Stimulated activated CD4-positive, alpha-beta T cell treated with anti-CD3 and anti-CD28 coated beads, Interleukin-1b, Interleukin-23, amount 100 ng/mL, for 1 hour (primary cell): Measurements from ENCODE around the gene RPL13A.
"Not testable (repeated sequence)": the region's sequence is repeated elsewhere in the genome, so short reads cannot be mapped to it uniquely, and the experiment has no call there.

Source experiments
- DNase-seq, 2 donors: peaks; one replicate each; pipeline ENCODE4 v3.0.0-alpha.2; 2020; ENCODE audit warnings: low read depth in 2 of 2

Gene RPL13A

DNA sequence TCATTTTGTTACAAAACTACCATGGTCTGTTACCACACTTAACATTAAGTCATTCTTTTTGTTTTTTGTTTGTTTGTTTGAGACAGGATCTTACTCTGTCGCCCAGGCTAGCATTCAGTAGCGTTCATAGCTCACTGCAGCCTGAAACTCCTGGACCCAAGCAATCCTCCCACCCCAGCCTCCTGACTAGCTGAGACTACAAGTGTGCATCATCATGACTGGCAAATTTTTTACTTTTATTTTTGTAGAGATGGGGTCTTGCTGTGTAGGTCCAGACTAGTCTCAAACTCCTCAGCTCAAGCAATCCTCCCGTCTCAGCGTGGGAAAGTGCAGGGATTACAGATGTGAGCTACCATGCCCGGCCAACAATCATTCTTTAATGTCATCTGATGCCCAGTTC is 31.1 kb upstream of the RPL13A start:
- DNase-seq = no peak

DNA sequence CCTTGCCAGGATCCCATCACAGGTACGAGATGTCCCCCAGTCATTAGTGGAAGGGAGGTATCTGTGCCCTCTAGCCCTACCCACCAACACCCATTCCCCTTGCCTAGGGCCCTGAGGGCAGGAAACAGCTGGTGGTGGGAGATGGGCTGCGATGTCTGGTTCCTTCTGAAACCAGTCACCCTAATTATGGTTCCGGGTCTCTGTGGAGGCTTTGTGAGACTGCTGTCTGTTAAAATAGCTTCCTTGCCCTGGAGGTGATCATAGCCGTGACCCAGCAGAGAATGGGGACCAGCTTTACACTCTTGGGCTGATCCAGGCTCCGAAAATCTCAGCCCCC is 28.9 kb upstream of the RPL13A start:
- DNase-seq = no peak

DNA sequence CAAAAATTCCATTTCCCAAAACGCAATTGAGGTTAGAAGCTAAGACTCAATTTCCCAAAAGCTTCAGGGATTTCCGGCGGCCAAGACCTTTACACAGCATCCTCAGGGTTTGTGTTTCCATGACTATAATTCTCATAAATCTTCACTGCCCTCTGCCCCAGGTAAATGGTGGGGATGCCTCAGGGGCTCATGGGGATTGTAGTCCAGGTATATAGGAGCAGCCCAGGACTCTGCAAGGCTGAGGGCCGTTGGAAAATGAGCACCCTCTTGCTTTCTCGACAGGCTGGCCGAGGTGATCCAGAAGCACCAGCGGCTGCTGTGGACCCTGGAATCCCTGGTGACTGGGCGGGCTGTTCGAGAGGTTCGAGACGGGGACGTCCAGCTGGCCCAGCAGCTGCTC is 28.0 kb upstream of the RPL13A start:
- DNase-seq = no peak

DNA sequence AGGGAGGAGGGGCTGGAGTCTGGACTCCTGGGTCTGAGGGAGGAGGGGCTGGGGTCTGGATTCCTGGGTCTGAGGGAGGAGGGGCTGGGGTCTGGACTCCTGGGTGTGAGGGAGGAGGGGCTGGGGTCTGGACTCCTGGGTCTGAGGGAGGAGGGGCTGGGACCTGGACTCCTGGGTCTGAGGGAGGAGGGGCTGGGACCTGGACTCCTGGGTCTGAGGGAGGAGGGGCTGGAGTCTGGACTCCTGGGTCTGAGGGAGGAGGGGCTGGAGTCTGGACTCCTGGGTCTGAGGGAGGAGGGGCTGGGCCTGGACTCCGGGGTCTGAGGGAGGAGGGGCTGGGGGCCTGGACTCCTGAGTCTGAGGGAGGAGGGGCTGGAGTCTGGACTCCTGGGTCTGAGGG is 26.3 kb upstream of the RPL13A start:
- not testable (repeated sequence) for DNase-seq

DNA sequence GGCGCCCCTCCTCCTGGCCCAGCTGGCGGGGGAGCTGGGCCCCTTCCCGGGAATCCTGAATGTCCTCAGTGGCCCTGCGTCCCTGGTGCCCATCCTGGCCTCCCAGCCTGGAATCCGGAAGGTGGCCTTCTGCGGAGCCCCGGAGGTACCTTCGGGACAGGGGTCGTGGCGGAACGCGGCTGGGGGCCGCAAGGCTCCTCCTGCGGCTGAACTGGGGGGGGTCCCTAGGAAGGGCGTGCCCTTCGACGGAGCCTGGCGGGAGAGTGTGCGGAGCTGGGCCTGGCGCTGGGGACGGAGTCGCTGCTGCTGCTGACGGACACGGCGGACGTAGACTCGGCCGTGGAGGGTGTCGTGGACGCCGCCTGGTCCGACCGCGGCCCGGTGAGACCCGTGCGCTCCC is 25.8 kb upstream of the RPL13A start:
- DNase-seq = no peak

DNA sequence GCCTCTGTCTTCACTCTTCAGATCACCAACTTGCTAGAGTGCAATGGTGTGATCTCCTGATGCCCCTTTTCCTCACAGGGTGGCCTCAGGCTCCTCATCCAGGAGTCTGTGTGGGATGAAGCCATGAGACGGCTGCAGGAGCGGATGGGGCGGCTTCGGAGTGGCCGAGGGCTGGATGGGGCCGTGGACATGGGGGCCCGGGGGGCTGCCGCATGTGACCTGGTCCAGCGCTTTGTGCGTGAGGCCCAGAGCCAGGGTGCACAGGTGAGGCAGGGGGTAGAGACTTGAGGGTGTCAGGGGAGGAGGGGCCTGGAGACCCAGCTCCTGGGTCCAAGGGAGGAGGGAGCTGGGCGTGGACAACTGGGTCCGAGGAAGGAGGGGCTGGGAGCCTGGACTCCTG is 24.9 kb upstream of the RPL13A start:
- no peak for DNase-seq

DNA sequence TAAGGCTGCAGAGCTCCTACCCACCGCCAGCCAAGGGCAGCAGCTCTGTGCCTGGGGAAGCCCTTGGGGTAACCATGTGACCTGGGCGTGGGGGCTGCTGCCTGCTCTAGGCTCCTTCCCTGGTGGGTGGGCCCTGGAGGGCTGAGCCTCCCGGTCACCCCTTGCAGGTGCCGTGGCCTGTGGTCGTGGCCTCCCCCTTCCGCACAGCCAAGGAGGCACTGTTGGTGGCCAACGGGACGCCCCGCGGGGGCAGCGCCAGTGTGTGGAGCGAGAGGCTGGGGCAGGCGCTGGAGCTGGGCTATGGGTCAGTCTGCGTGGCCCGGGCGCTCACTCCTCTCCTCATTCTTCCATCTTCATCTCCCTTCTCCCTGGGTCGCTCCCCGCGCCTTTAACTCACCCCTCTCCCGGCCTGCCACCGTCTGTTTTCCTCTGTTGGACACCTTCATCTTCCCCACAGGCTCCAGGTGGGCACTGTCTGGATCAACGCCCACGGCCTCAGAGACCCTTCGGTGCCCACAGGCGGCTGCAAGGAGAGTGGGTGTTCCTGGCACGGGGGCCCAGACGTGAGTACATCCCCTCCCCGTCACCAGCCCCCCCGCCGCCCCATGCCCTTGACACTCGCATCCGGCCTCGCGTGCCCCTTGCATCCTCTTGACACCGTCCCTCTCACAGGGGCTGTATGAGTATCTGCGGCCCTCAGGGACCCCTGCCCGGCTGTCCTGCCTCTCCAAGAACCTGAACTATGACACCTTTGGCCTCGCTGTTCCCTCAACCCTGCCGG is 23.3 kb upstream of the RPL13A start:
- no peak for DNase-seq

DNA sequence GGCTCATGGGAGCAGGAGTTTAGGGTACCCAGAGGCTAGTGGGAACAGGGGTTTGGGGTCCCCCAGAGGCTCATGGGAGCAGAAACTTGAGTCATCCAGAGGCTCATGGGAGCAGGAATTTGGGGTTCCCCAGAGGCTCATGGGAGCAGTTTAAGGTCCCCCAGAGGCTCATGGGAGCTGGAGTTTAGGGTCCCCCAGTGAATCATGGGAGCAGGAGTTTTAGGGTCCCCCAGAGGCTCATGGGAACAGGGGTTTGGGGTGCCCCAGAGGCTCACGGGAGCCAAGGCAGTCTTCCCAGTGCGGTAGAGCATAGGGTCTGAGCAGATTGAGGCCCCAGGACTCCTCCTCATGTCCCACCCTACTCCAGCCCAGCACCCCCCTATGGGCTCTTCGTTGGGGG is 22.0 kb upstream of the RPL13A start:
- no peak for DNase-seq

DNA sequence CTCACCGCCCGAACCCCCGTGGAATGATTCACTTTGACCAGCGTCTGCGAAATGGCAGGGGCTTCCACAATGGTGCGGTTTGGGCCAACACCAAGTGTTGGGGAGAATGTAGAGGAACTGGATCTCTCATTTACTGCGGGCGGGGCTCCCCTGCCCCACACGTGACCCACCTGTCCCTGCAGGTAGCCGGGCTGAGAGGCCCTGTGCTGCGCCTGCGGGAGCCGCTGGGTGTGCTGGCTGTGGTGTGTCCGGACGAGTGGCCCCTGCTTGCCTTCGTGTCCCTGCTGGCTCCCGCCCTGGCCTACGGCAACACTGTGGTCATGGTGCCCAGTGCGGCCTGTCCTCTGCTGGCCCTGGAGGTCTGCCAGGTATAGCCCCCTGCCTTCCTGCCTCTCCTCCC is 19.2 kb upstream of the RPL13A start:
- no peak for DNase-seq

DNA sequence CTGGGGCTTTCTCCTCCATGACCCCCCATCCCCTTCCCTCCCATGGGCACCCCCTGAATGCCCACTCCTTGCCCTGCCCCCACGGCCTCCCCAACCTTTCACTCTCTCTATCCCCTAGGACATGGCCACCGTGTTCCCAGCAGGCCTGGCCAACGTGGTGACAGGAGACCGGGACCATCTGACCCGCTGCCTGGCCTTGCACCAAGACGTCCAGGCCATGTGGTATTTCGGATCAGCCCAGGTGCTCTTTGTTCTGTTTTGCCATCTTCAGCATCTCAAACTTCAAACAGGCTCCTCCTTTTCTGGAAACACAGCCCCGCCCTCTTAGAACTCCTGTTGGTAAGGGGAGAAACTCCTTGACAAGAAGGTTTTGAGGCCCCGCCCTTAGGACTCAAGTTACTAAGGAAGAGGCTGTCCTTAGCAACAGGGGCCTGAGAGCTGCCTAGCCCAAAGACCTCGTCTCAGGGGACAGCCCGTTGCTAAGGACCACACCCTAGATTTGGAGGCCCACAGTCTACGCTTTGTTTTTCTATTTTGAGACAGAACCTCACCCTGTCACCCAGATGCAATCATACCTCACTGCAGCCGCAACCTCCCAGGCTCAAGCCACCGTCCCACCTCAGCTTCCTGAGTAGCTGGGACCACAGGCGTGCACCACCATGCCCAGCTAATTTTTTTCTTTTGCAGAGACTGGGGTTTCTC is 18.5 kb upstream of the RPL13A start:
- DNase-seq = peak in 1 of 2 donors; percentile 83

DNA sequence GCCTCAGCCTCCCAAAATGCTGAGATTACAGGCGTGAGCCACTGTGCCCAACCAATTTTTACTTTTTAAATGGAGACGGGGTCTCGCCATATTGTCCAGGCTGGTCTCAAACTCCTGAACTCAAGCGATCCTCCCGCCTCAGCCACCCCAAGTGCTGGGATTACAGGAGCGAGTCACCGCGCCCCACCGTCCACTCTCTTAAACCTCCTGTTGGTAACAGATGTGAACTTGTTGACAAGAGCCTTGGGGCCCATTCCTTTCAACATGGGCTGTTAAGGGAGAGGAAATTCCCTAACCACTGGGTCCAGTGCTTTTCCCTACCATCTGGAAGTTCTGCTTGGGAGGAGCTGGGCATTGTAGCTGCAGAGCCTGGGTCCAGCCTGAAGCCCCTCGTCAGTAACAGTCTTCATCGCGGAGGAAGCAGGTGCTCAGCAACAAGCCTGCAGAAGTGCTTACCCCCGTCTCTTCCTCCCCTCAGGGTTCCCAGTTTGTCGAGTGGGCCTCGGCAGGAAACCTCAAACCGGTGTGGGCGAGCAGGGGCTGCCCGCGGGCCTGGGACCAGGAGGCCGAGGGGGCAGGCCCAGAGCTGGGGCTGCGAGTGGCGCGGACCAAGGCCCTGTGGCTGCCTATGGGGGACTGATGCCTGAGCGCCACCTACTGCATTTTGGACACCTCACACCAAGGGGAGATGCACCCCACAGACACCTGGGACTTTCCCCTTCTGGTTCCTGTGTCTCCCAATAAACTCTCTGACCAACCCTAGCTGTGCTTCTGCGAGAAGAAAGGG is 17.4 kb upstream of the RPL13A start:
- peak in 1 of 2 donors; percentile 42 for DNase-seq

DNA sequence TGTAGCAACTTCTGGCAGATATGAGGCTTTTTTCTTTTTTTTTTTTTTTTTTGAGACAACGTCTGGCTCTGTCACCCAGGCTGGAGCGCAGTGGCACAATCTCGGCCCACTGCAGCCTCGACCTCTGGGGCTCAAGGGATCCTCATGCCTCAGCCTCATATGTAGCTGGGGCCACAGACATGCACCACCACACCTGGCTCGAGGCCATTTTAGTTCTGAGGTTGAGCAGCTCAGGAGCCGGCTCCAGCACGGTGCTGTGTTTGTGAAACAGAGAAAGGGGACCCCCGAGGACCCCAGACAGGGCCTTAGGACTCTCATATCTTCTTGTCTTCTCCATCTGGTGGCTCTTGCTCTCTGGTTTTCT is 16.8 kb upstream of the RPL13A start:
- no peak for DNase-seq

DNA sequence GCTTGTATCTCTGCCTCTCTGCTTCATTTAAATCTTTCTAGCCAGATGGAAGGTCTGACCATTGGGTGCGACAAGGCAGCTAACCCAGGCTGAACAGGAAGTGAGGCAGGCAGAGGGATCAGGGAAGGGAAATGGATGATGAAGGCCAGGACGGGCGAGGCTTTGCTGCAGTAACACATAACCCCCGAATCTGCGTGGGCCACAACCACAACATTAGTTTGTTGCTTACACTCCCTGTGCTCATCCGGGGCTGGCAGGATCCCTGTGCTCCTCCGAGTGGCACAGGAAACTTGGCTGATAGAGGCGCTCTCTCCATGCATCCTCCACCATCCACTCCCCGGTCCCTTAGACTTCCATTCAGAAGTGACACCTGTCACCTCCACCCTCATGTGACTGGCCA is 14.5 kb upstream of the RPL13A start:
- no peak for DNase-seq

DNA sequence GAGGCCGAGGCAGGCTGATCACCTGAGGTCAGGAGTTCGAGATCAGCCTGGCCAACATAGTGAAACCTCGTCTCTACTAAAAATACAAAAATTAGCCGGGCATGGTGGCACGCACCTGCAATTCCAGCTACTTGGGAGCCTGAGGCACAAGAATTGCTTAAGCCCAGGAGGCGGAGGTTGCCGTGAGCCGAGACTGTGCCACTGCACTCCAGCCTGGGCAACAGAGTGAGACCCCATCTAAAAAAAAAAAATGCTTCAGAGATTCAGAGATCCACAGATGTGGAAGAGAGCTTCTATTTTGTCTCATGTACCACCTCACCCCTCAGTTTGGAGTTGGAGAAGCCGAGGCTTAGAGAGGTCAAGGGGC is 13.9 kb upstream of the RPL13A start:
- not testable (repeated sequence) for DNase-seq

DNA sequence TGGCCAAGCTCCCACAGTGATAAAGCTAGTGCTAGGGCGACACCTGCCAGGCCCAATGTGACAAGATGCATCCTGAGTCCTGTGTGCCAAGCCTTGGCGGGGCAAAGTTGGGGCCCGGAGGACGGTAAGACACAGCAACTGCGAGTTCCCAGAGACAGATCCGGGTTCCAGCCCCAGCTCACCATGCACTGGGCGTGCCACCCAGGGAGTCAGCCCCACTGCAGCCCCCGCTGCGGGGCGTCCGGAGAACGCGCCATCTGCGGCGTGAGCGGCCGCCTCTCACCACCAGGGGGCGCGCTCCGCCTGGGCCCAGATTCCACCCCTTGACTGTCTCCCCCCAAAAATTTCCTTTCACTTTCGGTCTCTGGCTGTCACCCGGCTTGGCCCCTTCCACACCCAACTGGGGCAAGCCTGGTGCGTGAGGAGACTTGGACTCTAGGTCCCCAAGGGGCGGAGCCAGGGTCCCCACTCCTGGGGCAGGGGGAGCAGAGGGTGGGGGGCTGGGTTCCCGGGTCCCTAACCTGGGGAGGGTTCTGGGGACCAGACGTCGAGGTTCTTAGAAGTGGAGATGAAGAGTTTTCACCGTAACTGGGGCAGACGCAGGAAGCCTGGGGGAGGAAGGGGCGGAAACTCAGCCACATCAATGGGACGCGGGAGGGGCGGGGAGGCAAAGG is 13.4 kb upstream of the RPL13A start, which contains the start of gene FLT3LG:
TSS of gene FLT3LG (plus strand) at position 348 of the 674 bp plus-strand sequence. CDS start 425 bp downstream, outside the sequence.
- DNase-seq = peak; percentile 77 to 82

DNA sequence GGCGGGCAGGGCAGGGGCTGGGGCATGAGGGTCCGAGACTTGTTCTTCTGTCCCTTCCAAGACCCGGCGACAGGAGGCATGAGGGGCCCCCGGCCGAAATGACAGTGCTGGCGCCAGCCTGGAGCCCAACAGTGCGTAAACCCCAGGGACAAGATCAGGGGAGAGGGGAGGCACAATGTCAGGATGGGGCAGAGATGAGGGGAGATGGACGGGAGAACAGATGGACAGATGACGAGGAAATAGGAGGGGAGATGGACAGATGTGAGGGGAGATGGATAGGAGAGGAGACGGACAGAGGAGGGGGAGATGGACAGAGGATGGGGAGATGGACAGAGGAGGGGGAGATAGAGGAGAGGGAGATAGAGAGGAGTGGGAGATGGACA is 12.9 kb upstream of the RPL13A start:
- no peak for DNase-seq

DNA sequence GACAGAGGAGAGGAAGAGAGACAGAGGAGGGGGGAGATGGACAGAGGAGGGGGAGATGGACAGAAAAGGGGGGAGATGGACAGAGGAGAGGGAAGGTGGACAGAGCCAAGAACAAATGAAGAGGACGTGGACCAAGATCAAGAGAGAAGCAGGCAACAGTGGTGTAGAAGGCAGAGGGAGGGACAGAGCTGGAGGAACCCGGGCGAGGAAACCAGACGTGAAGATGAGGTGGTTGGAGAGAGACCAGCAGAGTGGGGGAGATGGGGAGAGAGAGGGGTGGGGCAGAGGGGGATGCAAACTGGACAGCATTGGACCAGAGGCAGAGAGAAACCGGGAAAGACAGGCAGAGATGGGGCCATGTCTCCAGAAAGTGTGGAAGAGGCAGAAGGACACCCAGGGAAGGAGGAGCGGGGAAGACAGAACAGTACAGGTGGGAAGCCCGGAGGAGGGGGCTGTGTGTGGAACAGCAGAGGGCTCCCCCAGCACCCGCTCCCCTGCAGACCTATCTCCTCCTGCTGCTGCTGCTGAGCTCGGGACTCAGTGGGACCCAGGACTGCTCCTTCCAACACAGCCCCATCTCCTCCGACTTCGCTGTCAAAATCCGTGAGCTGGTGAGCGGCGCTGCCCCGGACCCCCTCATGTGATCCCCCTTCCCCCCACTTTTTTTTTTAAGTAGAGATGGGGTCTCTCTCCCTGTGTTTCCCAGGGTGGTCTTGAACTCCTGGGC is 12.1 kb upstream of the RPL13A start:
- DNase-seq = no peak

DNA sequence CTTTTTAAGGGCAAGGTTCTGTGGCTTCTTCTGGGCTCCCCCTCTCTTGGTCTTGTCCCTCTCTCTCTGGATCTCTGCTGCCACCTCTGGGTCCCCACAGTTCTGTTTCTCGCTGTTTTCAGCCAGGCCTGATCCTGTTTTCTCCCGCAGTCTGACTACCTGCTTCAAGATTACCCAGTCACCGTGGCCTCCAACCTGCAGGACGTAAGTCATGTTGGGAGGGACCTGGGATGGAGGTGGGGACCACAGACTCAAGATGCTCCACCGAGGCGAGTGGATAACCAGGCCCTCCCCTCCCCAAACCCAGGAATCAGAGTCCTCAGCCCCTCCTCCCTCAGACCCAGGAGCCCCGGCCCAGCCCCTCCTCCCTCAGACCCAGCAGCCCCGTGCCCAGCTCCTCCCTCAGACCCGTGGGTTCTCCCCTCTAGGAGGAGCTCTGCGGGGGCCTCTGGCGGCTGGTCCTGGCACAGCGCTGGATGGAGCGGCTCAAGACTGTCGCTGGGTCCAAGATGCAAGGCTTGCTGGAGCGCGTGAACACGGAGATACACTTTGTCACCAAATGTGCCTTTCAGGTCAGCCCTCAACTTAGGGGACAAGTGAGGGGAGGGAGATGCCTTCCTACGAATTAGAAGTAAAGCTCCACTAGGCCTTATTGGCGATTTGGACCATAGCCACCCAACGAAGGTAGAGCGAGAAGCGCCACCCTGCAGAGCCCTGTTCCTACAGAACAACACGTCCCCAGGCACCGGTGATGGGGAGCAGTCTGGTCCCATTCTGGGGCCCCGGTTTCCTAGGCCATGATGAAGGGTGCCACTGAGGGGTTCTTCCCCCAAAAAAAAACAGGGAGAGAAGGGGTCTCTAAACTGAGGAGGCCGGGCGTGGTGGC is 11.2 kb upstream of the RPL13A start:
- peak in 1 of 2 donors; percentile 48 for DNase-seq

DNA sequence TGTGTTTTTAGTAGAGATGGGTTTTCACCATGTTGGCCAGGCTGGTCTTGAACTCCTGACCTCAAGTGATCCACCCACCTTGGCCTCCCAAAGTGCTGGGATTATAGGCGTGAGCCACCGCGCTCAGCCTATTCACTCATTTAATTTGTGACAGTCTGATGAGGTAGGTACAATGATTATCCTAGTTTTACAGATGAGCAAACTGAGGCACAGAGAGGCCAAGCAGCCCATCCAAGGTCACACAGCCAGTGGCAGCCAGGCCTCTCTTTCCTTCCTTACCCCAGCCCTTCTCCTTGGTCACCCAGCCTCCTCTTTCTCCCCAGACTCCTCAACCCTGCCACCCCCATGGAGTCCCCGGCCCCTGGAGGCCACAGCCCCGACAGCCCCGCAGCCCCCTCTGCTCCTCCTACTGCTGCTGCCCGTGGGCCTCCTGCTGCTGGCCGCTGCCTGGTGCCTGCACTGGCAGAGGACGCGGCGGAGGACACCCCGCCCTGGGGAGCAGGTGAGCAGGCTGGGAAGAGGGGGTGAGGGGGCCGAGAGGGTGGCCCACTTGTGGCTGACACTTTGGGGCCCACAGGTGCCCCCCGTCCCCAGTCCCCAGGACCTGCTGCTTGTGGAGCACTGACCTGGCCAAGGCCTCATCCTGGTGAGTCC is 7.3 kb upstream of the RPL13A start:
- no peak for DNase-seq
